WI38 (cell line): ENCODE data around the gene GNE.
A peak's percentile ranks its signal among the peaks of the same experiment; 100 is the strongest.
"Not testable (repeated sequence)": the region's sequence is repeated elsewhere in the genome, so short reads cannot be mapped to it uniquely, and the experiment has no call there.

Experiments used
- H3K4me3 ChIP-seq: 2 replicates; pipeline ENCODE4 v1.5.1; 2011; ENCODE audit warnings: low read depth, mild to moderate bottlenecking, control low read depth, low read length
- TF ChIP-seq, protein P1 (sequence below): IDR thresholded peaks from 2 replicates; pipeline ENCODE4 v1.5.1; 2012; ENCODE audit warnings: low read depth, mild to moderate bottlenecking, control low read depth, low read length

The GNE gene

GRCh38 chr9:36264896-36265295, 6.6 kb upstream of the GNE start:
- TF ChIP-seq, protein P1, sequence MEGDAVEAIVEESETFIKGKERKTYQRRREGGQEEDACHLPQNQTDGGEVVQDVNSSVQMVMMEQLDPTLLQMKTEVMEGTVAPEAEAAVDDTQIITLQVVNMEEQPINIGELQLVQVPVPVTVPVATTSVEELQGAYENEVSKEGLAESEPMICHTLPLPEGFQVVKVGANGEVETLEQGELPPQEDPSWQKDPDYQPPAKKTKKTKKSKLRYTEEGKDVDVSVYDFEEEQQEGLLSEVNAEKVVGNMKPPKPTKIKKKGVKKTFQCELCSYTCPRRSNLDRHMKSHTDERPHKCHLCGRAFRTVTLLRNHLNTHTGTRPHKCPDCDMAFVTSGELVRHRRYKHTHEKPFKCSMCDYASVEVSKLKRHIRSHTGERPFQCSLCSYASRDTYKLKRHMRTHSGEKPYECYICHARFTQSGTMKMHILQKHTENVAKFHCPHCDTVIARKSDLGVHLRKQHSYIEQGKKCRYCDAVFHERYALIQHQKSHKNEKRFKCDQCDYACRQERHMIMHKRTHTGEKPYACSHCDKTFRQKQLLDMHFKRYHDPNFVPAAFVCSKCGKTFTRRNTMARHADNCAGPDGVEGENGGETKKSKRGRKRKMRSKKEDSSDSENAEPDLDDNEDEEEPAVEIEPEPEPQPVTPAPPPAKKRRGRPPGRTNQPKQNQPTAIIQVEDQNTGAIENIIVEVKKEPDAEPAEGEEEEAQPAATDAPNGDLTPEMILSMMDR = no peak
- H3K4me3 ChIP-seq = no peak overlapping the region

DNA sequence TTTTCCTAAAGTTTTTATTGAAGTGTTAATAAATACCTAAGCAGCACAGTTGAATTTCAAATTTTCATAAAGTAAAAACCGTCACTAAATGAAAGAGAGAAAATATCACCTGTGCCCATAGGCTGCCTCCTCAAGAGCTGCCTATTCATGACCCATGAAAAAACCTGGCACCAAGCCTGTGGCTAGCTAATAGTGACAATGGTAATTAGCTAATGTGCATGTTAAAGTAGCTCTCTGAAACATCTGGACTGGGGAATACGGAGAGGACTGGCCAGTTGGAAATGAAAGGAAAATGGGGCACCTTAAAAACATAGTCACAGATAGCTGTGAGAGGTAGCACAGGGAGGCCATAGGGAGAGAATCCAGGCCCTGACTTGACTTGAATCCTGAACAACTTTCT, 5.4 kb upstream of the GNE start:
- TF ChIP-seq, protein P1 = no peak
- H3K4me3 ChIP-seq = no peak overlapping the region

DNA sequence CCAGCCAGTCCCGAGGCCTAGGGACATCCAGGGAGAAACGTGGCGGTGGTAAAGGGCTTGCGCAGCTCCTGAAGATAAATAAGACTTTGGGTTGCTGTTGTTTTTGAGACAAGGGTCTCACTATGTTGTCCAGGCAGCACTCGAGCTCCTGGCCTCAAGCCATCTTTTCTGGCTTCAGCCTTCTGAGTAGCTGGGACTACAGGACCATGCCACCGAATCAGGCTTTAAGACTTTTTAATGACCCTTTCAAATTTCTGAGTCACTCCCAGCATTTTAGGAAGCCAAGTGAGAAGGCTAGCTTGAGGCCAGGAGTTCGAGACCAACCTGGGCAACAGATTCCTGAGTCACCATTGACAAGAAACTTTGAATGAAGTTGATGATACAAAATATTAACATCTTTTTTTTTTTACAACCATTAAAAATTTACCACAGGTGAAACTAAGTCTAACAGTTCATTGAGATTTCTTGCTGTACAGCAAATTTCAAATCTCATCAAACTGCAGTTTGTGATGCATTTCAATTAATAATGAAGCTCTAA, 817 bp upstream of the GNE start:
- H3K4me3 ChIP-seq = peak overlapping the region; percentile 79
- TF ChIP-seq, protein P1 = no peak

DNA sequence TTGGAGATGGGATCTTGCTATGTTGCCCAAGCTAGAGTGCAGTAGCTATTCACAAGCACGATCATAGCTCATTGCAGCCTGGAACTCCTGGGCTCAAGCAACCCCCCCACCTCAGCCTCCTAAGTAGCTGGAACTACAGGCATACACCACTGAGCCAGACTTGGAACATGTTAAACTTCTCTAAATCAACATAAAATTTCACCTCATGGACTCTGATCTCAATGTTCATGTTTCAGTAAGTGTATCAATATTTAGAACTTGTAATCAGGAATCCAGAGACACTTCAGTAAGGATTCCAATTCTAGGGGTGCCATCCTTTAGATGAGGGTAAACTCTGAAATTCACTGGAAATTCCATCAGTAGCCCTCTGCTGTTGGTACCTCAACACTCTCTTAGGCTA, 6.8 kb downstream of the GNE start:
- H3K4me3 ChIP-seq = no peak overlapping the region
- TF ChIP-seq, protein P1 = no peak

- no peak overlapping the region for H3K4me3 ChIP-seq
- TF ChIP-seq, protein P1 = no peak
Observed at GRCh38 chr9:36250079-36250478, 8.2 kb downstream of the GNE start.

DNA sequence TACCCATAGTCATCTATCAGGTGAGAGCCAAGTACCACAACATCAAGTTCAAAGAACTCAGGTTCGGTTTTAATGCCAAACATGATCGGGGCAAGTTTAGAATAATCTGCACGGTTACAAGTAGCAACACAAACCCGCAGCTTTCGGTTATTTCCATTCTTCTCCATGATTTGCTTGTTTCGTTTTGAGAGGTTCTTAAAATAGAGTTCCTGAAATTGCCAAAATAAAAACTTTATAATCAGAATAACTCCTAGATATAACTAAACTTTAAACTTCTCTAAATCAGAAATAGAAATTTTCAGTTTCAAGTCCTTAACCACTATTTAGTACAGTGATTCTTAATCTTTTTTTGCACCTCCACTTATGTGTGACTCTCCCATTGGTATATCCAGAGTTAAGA, 9.1 kb downstream of the GNE start:
- TF ChIP-seq, protein P1 = no peak
- H3K4me3 ChIP-seq = no peak overlapping the region

GRCh38 chr9:36248061-36248460, 10.2 kb downstream of the GNE start:
- H3K4me3 ChIP-seq = not testable (repeated sequence)

- TF ChIP-seq, protein P1 = no peak
- H3K4me3 ChIP-seq = no peak overlapping the region
Observed at GRCh38 chr9:36247356-36247755, 10.9 kb downstream of the GNE start.
